GM19455 (cell line): ENCODE data around the gene SEMA3C.

Experiments used
- ATAC-seq: cut with Tn5 transposase; IDR thresholded peaks from one replicate; pipeline ENCODE4 v1.9.1; 2021; ENCODE audit not compliant: unreplicated experiment

SEMA3C gene

DNA sequence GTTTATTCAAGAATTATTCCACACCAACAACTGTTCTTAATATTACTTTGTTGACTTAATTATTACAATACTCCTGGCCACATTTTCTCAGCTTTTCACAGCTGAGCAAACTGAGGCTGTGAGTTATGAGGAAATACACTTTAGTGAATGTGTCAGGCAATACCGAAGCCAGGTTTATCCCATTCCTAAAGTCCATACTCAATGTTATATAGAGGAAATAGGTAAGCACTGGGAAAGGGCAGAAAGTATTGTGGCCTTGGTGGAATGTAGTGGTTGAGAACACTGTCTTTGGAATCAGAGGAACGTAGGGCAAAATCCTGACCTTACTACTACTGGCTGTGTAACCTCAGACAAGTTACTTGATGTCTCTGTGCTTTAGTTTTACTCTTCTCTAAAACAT lies 169.6 kb downstream of the SEMA3C start:
- ATAC-seq, result no peak

- no peak for ATAC-seq
Measured at GRCh38 chr7:80748363-80749042, 170.3 kb downstream of the SEMA3C start.

DNA sequence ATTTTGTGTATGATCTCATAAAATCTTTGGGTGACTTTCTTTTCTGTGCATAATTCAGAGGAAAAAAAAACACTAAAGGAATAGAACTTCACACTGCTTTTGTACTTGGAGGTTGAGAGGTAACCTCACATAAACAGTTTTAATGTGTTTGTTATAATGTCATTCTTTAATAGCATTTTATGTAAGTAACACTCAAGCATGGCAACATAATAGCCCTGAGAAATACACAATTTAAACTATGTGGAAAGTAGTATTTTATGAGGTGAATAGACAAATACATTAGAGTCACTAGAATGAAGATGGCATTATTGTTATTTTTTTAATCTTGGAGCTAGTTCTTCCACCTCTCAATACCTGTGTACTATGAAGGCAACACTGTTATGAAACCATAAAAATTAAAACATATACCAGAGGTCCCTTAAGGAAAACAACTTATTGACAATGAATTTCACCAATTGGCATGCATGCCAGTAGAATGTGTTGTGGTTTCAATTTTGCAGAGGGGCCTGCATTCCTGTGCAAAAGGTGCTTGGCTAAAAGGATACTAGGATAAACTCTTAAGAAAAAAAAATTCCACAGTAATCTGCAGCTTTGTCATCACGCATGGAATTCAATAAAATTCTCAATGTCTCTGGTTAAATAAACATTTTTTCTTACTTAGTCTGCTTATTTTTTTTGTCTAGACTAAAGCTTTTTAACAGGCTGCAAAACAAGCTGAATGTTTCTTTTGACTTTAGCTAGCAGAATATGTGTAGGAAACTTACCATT lies 177.9 kb downstream of the SEMA3C start:
- no peak for ATAC-seq

- ATAC-seq, result no peak
Measured at GRCh38 chr7:80736371-80737125, 182.3 kb downstream of the SEMA3C start.

DNA sequence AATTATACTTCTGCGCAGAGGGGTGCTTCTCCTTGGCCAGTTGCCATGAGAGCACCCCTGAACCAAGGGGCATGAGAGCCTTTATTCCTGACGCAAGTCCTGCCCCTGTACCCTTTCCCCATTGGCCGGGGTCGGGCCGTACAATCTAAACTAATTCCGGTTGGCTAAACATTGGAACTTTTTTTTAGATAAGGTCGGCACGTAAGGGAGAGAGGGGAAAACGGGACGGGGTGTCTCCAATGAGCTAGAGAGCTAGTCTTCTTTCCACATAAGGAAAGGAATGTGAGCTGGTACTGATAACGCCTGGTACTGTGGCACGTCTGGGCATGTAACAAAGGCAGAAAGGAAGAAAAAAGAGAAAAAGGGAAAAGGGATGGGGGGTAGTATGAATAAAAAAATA lies 183.5 kb downstream of the SEMA3C start:
- ATAC-seq, result no peak

DNA sequence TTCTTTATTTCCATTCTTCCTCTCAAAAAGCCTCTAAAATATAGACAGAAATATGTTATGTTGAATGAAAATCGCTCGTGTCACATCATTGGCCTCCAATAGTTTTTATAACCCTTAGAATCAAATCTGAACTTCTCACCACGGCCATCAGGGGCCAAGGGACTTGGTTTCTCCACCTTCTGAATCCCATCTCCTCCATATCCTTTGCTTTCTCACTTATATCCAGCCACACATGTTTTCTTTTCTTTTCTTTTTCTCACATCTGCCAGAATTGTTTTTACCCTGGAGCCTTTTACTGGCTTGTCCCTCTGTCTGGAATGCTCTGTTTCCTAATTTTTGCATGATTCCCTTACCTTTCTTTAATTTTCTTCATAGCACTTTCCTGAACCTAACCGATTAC lies 184.8 kb downstream of the SEMA3C start:
- no peak for ATAC-seq

GRCh38 chr7:80733333-80733915 lies 185.4 kb downstream of the SEMA3C start:
- ATAC-seq, result no peak

DNA sequence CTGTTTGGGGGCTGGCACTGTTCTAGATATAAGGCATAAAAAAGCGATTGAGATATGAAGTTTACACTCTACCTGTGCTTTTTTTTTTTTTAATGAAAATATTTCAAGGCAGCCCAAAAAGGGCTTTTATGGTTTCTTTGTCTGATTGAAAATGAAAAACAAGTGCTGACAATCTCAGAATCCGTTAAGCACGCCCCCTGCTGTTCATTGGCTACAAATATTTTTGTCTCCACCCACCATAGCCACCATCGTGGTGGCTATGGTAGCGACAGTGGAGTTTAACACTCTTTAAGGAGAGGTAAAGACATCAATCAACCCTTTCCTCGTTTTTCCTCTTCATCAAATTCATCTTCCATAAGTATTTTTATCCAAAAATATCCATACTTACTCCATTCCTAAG lies 186.2 kb downstream of the SEMA3C start:
- no peak for ATAC-seq

DNA sequence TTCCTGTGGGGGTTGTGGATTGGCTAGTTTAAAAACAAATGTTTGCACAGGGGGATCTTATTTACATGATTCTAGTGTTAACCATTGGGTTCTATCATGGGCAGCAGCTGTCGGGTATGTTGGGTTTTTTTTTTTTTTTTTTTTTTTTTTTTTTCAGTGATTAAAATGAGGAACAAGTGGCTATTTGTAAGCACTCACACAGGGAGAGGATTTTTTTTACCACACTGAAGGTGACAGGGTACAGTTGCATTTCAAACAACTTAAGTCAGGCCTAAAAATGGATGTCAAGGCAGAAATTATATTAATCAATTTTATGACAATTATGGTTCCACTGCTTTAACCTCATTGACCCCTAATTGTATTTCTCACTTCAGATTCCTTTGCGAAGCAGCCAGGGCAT lies 187.6 kb downstream of the SEMA3C start:
- no peak for ATAC-seq

- ATAC-seq, result no peak
Measured at GRCh38 chr7:80729591-80730320, 189.1 kb downstream of the SEMA3C start.

DNA sequence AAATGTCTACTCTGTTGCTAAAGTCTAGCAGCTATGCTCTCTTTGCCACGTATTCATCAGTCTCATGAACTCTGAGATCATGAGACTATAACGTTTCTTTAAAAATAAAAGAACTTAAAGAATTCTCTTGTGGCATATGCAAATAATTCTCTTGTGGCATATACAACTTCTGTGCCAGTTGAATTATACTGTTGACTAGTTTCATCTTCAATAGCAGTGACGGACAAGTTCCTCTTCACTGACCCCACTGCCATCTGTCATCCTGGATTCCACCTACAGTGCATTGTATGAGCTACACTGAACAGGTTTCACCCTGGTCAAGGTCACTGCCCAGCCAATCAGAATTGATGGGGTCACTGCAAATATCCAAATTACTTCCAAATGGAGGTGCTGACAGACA lies 192.2 kb downstream of the SEMA3C start:
- no peak for ATAC-seq

GRCh38 chr7:80725181-80725611 lies 193.7 kb downstream of the SEMA3C start:
- ATAC-seq, result no peak

- no peak for ATAC-seq
Measured at GRCh38 chr7:80724249-80724871, 194.5 kb downstream of the SEMA3C start.

DNA sequence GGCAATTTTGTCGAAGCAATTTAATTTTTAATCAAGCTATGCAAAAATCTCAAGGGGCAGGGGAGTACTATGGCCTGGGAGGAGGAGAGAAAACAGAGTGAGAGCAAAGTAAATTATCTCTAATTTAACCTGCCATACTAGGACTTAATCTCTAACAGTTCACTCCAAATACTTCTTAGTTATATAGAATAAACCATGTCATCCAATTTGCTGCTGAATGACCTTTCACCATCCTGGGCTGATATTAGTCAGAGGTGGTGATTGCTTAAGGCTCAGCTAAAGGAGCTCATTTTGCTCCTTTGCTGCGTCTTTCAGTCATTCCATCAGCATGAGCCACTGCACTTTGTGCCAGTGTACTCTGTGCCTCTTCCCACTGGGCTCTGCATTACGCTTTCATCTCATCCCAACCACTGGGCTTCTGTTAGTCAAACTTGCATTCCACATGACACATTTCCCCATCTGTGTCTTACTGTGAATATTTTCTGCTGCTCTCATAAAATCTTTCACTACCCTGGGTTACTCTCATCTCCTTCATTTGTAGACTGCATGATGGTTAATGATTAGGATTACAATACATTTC lies 196.1 kb downstream of the SEMA3C start:
- ATAC-seq, result no peak

DNA sequence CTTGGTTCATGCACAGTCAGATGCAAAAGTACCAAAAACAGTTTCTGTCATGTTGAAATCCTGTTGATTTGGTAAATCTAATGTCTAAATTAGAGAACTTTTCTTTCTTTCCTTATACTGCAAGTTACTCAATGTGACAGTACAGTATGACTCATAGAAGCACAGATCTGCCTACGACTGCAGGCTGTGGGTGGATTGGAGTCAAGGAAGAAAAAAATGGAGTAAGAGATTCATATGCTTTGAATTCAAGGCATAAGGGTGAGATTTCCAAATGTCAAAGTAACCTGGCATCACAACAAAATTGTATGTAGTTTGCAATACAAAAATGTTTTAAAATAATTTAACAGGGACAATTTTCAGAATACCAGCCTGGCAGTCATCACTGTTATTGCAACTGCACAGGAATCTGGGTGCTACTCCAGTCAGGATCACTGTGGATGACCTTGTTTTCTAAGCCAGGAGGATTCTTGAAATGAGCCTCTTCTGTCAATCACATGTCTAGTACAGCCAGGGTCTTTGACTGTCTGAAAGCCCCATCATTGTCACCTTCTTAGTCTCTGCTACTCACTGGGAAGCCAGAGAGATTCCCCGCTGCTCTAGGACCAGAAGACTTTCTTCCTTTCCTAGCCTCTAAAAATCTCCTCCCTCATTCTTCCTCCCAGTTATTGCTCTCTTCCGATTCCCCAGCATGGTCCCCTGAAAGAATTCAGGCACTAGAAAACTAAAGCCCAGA lies 196.8 kb downstream of the SEMA3C start:
- ATAC-seq, result no peak

- no peak for ATAC-seq
Measured at GRCh38 chr7:80720146-80720545, 198.7 kb downstream of the SEMA3C start.

- ATAC-seq, result no peak
Measured at GRCh38 chr7:80719261-80719660, 199.6 kb downstream of the SEMA3C start.

DNA sequence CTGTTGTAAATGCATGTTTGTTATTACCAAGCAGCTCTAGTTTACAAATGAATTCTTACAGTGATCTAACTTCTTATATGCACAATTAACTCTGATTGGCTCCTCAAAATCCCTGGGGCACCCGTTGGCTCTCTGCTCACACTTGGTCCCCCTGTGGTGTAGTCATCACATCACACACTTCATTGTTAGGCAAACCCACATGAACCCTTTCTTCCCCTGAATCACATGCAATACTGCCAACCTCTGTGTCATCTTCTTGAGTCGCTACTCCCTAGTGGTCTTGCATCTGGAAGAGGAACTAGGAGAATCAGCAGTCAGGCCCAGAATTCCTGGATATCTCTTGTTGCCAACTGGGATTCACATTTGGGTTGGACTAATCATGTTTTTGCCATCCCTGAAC lies 207.3 kb downstream of the SEMA3C start:
- ATAC-seq, result no peak

DNA sequence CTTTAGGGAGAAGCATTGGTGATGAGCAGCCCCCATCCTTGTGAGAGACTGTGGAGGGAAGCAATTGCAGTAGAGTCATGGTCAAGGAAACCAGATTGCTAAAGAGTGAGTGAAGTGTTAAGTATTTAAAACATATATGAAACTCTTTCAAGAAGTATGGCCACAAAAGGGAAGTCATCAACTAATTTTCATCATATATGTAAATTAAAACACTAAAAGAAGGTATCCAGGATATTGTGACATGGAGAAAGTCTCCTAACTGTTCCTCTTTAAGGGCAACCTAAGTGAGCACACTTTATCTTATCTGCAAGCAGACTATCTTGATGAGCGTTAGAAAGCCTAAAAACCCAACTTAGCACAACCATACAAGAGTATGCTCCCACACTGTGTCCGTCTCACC lies 210.7 kb downstream of the SEMA3C start:
- no peak for ATAC-seq
